ENCODE measurements around the gene RFTN1.

DNA sequence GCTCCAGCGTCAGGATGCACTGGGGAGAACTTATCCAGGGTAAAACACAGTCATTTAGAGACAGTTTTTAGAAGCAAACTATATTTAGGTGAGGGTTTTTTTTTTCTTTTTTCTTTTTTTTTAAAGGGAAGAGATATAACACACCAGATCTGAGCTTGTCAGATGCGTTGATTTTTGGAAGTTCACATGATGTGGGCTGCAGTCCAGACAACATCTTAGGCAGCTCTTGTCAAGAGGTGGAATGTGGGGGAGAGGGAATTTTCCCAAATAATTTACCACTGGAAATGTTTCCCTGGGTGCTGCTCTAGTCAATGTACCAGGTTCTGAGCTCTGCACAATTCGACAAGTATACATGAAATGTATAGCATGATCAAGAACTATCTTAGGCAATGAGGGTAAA lies 155.2 kb downstream of the RFTN1 start:
- TF ChIP-seq, protein P1, sequence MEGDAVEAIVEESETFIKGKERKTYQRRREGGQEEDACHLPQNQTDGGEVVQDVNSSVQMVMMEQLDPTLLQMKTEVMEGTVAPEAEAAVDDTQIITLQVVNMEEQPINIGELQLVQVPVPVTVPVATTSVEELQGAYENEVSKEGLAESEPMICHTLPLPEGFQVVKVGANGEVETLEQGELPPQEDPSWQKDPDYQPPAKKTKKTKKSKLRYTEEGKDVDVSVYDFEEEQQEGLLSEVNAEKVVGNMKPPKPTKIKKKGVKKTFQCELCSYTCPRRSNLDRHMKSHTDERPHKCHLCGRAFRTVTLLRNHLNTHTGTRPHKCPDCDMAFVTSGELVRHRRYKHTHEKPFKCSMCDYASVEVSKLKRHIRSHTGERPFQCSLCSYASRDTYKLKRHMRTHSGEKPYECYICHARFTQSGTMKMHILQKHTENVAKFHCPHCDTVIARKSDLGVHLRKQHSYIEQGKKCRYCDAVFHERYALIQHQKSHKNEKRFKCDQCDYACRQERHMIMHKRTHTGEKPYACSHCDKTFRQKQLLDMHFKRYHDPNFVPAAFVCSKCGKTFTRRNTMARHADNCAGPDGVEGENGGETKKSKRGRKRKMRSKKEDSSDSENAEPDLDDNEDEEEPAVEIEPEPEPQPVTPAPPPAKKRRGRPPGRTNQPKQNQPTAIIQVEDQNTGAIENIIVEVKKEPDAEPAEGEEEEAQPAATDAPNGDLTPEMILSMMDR (conservative IDR thresholded peaks at IDR 0.05; ENCODE audit: low read length), result no peak
- TF ChIP-seq EZH2phosphoT487 (IDR thresholded peaks at IDR 0.05; ENCODE audit: borderline replicate concordance), result no peak

Measured in Loucy (cell line).